Measurements from ENCODE around the gene PYROXD2.

DNA sequence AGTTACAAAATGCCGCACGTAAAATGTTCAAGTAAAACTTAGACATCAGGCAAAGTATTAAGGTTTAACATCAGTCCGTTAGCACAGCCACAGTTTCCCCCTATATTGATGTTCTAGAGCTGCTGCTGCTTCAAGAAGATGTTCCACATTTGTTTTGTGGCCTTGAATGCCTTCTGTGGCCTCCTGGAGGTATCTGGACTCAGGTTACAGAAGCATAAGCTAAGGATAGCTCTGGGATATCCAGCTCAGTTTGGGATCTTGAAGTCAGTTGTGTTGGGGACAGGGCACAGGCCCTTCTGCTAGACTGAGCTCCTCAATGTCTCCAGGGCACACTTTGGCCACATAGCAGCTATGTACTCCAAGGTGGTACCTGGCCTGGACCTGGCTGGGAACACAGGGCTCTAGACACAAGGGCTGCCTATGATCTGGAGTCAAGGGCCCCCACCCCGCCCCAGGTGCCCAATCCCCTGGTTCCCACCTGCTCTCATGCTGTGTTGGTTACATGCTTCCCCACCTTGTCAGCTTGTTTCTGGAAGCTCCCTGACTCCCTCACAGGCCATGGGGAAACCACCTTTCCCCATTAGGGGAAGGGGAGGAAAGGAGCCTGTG is 4.7 kb downstream of the PYROXD2 start:
- no peak for TF ChIP-seq CTCF (IDR thresholded peaks at IDR 0.05; ENCODE audit: low read length)
- no peak for TF ChIP-seq EZH2 (optimal IDR thresholded peaks at IDR 0.05; ENCODE audit: low read depth, low read length)

Data from MM.1S (cell line).